Nephron progenitor cell (in vitro differentiated cells): ENCODE data around the gene PLCL2.

Experiments used
- DNase-seq: peaks from one replicate; pipeline ENCODE4 v3.0.0; 2021
- H3K27ac Mint-ChIP-seq: 2 replicates; pipeline ENCODE4 v1.8.0; 2021; ENCODE audit warnings: mild to moderate bottlenecking, moderate library complexity, mixed read lengths
- H3K27me3 Mint-ChIP-seq: 2 replicates; pipeline ENCODE4 v1.8.0; 2021; ENCODE audit warnings: mild to moderate bottlenecking, low read depth, mixed read lengths; ENCODE audit not compliant: poor library complexity
- H3K36me3 Mint-ChIP-seq: 2 replicates; pipeline ENCODE4 v1.8.0; 2021; ENCODE audit warnings: low read depth, mixed read lengths
- H3K4me1 Mint-ChIP-seq: 2 replicates; pipeline ENCODE4 v1.8.0; 2021; ENCODE audit warnings: mixed read lengths
- H3K4me3 Mint-ChIP-seq: 2 replicates; pipeline ENCODE4 v1.8.0; 2021; ENCODE audit warnings: mild to moderate bottlenecking, moderate library complexity, mixed read lengths
- H3K9me3 Mint-ChIP-seq: 2 replicates; pipeline ENCODE4 v1.8.0; 2021; ENCODE audit warnings: mild to moderate bottlenecking, moderate library complexity, mixed read lengths
- CTCF ChIP-seq: fragments of 200-600 bp; sonication (generic); IDR thresholded peaks from 2 replicates; pipeline ENCODE4 v1.5.0; 2021; ENCODE audit warnings: antibody characterized with exemption

Gene PLCL2

GRCh38 chr3:17009826-17010225 is 125.1 kb downstream of the PLCL2 start:
- Mint-ChIP-seq H3K27me3 (no peaks in the 10 kb centered on the region), H3K9me3 (no peaks in the 10 kb centered on the region), H3K4me3 (no peak overlapping the region), H3K27ac (no peak overlapping the region), H3K4me1 (peaks cover 6% of the 10 kb centered on the region), H3K36me3 (no peaks in the 10 kb centered on the region)
- no peak for TF ChIP-seq CTCF
- DNase-seq: no peak

DNA sequence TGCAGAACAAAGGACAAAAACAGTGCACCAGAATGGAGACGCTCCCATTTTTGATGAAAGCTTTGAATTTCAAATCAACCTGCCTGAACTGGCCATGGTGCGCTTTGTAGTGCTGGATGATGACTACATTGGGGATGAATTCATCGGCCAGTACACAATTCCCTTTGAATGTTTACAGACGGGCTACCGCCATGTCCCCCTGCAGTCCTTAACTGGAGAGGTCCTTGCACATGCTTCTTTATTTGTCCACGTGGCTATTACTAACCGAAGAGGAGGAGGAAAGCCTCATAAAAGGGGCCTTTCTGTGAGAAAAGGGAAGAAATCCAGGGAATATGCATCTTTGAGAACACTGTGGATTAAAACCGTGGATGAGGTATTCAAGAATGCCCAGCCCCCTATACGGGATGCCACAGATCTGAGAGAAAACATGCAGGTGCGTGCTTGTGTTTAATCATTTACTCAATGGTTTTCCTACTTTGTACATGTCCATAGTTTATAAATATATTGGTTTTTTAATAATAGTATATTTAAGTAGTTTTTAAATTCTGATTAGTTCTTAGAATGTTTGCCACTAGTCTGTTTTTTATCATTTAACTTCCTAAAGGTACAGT is 127.1 kb downstream of the PLCL2 start:
- no peak for DNase-seq
- TF ChIP-seq CTCF: no peak
- Mint-ChIP-seq H3K27ac (no peak overlapping the region), H3K36me3 (no peaks in the 10 kb centered on the region), H3K9me3 (no peaks in the 10 kb centered on the region), H3K4me3 (no peak overlapping the region), H3K4me1 (no peaks in the 10 kb centered on the region), H3K27me3 (no peaks in the 10 kb centered on the region)

DNA sequence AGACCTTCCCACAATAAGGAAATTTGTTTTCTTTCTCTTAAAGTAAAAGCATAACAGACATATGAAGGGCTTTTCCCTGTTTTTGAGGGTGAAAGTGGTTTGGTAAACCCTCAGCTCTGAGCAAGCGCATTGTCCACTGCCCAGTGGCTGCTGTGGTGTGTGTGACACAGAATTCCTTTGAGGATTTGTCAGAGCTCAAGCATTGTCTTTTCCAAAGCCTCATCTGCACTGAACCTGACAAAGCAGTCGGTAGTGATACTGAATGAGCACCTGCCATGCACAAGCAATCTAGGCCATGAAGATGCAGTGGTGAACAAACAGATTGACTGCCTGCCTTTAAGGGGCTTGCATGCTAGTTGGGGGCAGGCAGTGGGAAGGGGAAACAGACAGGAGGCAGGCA is 128.3 kb downstream of the PLCL2 start:
- Mint-ChIP-seq H3K4me3 (no peak overlapping the region), H3K27ac (no peak overlapping the region), H3K36me3 (no peaks in the 10 kb centered on the region), H3K4me1 (no peaks in the 10 kb centered on the region), H3K9me3 (no peaks in the 10 kb centered on the region), H3K27me3 (no peaks in the 10 kb centered on the region)
- DNase-seq: no peak
- TF ChIP-seq CTCF: no peak

DNA sequence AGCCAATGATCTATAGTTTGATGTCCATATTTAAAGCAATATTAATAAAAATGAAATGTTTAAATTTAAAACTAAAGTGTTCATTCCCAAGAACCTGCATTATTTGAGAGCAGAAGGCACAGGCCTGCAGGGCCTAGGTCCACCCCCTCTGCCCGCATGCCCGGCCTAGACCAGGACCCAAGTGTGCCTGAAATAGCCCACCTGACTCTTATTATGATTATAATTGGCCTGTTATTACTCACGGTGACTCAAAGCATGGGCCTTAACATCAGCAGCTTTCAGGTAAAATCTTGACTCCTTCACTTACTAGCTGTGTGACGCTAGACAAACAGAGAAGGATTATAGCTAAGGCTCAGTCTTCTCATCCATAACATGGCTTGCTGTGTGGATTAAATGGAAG is 128.8 kb downstream of the PLCL2 start:
- Mint-ChIP-seq H3K27ac (no peak overlapping the region), H3K27me3 (no peaks in the 10 kb centered on the region), H3K9me3 (no peaks in the 10 kb centered on the region), H3K36me3 (no peaks in the 10 kb centered on the region), H3K4me1 (no peaks in the 10 kb centered on the region), H3K4me3 (no peak overlapping the region)
- no peak for DNase-seq
- TF ChIP-seq CTCF: no peak

DNA sequence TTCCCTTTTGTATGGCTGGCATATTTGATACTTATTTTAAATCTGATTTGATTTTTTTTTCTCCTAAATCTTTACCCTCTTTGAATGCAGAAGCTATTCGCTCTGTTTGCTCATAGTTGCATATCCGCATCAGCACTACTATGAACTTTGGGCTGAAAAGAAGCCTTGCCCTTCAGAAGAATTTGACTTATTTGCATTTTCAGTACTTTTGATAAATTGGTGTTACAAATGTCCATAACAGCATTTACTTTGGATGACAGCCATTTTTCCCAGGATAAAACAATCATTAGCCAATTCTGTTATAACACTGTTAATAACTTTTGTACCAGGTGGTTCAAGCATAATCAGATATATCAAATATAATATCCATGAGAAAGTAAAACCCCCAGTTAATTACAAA is 129.5 kb downstream of the PLCL2 start:
- Mint-ChIP-seq H3K27ac (no peak overlapping the region), H3K4me1 (no peaks in the 10 kb centered on the region), H3K36me3 (no peaks in the 10 kb centered on the region), H3K27me3 (no peaks in the 10 kb centered on the region), H3K9me3 (no peaks in the 10 kb centered on the region), H3K4me3 (no peak overlapping the region)
- no peak for DNase-seq
- no peak for TF ChIP-seq CTCF

DNA sequence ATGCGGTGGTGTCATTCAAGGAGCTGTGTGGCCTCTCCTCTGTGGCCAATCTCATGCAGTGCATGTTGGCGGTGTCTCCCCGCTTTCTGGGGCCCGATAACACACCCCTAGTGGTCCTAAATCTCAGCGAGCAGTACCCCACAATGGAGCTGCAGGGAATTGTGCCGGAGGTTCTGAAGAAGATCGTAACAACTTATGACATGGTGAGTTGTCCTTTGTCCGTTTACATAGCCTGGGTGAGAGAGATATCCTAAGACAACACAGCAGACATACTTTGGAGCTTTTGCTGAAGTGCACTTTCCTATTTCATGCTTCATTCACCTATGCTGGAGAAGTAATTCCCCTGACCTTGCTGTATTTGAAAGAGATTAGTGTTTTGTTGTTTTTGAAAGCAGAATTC is 130.0 kb downstream of the PLCL2 start:
- no peak overlapping the region for H3K4me3 Mint-ChIP-seq
- no peaks in the 10 kb centered on the region for H3K36me3 Mint-ChIP-seq
- no peak for DNase-seq
- H3K27me3 Mint-ChIP-seq: no peaks in the 10 kb centered on the region
- no peak for TF ChIP-seq CTCF
- no peaks in the 10 kb centered on the region for H3K9me3 Mint-ChIP-seq
- H3K4me1 Mint-ChIP-seq: no peaks in the 10 kb centered on the region
- no peak overlapping the region for H3K27ac Mint-ChIP-seq
